H1 (cell line): ENCODE measurements around the gene DIABLO. TPM values are rescaled to one million over a fixed set of nuclear protein-coding genes. Genes with fewer than 3 reads are reported as not detected.
A peak's percentile ranks its signal among the peaks of the same experiment; 100 is the strongest.

Experiments
- ASH2L ChIP-seq: fragments of 200-600, 300-600 bp; sonication (generic); IDR thresholded peaks from one replicate; pipeline ENCODE4 v1.7.1; 2017; ENCODE audit warnings: low read length
- CBX8 ChIP-seq: fragments of 300-800, 300-1000 bp; sonication (generic); IDR thresholded peaks from 2 replicates; pipeline ENCODE4 v1.7.1; 2016; ENCODE audit warnings: low read depth, low read length, borderline replicate concordance
- CHD2 ChIP-seq: IDR thresholded peaks from 2 replicates; pipeline ENCODE4 v1.6.1; 2012; ENCODE audit warnings: low read length, improper control_type of control experiment
- CREB1 ChIP-seq: IDR thresholded peaks from 2 replicates; pipeline ENCODE4 v1.6.1; 2012; ENCODE audit warnings: inconsistent platforms
- EZH2 ChIP-seq: fragments of 200-600 bp; sonication (generic); IDR thresholded peaks from 2 replicates; pipeline ENCODE4 v1.7.1; 2012; ENCODE audit warnings: low read depth, mild to moderate bottlenecking, moderate library complexity, low read length, inconsistent platforms; ENCODE audit not compliant: severe bottlenecking
- GTF2F1 ChIP-seq: IDR thresholded peaks from 2 replicates; pipeline ENCODE4 v1.6.1; 2012; ENCODE audit warnings: low read depth, low read length, improper control_type of control experiment, borderline replicate concordance
- HDAC6 ChIP-seq: IDR thresholded peaks from one replicate; pipeline ENCODE4 v1.7.1; 2012; ENCODE audit warnings: low read depth, mild to moderate bottlenecking, inconsistent platforms, low read length, moderate library complexity
- JUN ChIP-seq: IDR thresholded peaks from 2 replicates; pipeline ENCODE4 v1.6.1; 2011; ENCODE audit warnings: low read depth, mild to moderate bottlenecking, improper control_type of control experiment, low read length
- MAX ChIP-seq: IDR thresholded peaks from 2 replicates; pipeline ENCODE4 v1.6.1; 2012; ENCODE audit warnings: inconsistent platforms
- POLR2AphosphoS5 ChIP-seq: IDR thresholded peaks from 2 replicates; pipeline ENCODE4 v1.6.1; 2011; ENCODE audit warnings: low read depth, low read length
- POU5F1 ChIP-seq: IDR thresholded peaks from 2 replicates; pipeline ENCODE4 v1.6.1; 2011; ENCODE audit warnings: low read depth, mild to moderate bottlenecking, low read length, moderate library complexity
- RAD21 ChIP-seq, 2 experiments: IDR thresholded peaks in 1 of 2; conservative IDR thresholded peaks in 1 of 2; 2 replicates each; pipeline ENCODE4 v1.6.1; 2011; ENCODE audit warnings: low read depth in 2 of 2, low read length in 2 of 2, improper control_type of control experiment in 1 of 2, inconsistent platforms in 1 of 2, mild to moderate bottlenecking in 1 of 2, moderate library complexity in 1 of 2
- RNF2 ChIP-seq: fragments of 200-900, 300-1000 bp; sonication (generic); IDR thresholded peaks from 2 replicates; pipeline ENCODE4 v1.7.1; 2016; ENCODE audit warnings: borderline replicate concordance, low read depth, mild to moderate bottlenecking, antibody characterized with exemption, low read length; ENCODE audit not compliant: poor library complexity, severe bottlenecking; ENCODE audit errors: missing control alignments
- RXRA ChIP-seq: IDR thresholded peaks from 2 replicates; pipeline ENCODE4 v1.6.1; 2011; ENCODE audit warnings: low read depth, mild to moderate bottlenecking, low read length, moderate library complexity; ENCODE audit not compliant: insufficient read depth
- SIN3A ChIP-seq, 2 experiments: IDR thresholded peaks in 1 of 2; conservative IDR thresholded peaks in 1 of 2; 2 replicates each; pipeline ENCODE4 v1.6.1; 2011 to 2012; ENCODE audit warnings: low read length in 2 of 2, improper control_type of control experiment in 1 of 2, low read depth in 1 of 2, mild to moderate bottlenecking in 1 of 2
- SIX5 ChIP-seq: IDR thresholded peaks from 2 replicates; pipeline ENCODE4 v1.6.1; 2011; ENCODE audit warnings: mild to moderate bottlenecking, low read depth, low read length
- TAF7 ChIP-seq: optimal IDR thresholded peaks from 2 replicates; pipeline ENCODE3; 2011; ENCODE audit warnings: low read depth, mild to moderate bottlenecking, inconsistent platforms, low read length, moderate library complexity, borderline replicate concordance
- TBP ChIP-seq: IDR thresholded peaks from 2 replicates; pipeline ENCODE4 v1.6.1; 2011; ENCODE audit warnings: low read depth, low read length, improper control_type of control experiment
- TCF12 ChIP-seq: IDR thresholded peaks from 2 replicates; pipeline ENCODE4 v1.6.1; 2011; ENCODE audit warnings: low read depth, mild to moderate bottlenecking, low read length
- ZNF274 ChIP-seq: IDR thresholded peaks from 2 replicates; pipeline ENCODE4 v1.7.0; 2012; ENCODE audit warnings: low read length, borderline replicate concordance; ENCODE audit errors: extremely low read depth
- polyA plus RNA-seq, 7 experiments: library from polyadenylated mRNA; depleted of rRNA in 3 of 7; stranded (reverse) in 5 of 7; unstranded in 2 of 7; fragments of >200 nt in 5 of 7; fragments of 200-250 nt in 2 of 7; gene quantifications; 1 replicate in 5 of 7; 2 replicates in 1 of 7; 4 replicates in 1 of 7; pipeline versions ENCODE4 v1.2.1 to v1.2.3, GENCODE V29; 2011 to 2013; ENCODE audit warnings: missing spikeins in 2 of 7, mixed read lengths in 2 of 7
- total RNA-seq: library from RNA; stranded (reverse); fragmentation: NEBNext Ultra II Directional; extraction: Animal tissue kit (Norgen Biotek cat#: 25700); gene quantifications from 2 replicates; pipeline ENCODE4 v1.2.1, GENCODE V29; 2021
- TF ChIP-seq, protein P1 (sequence below), 3 experiments: IDR thresholded peaks; 1 replicate in 2 of 3; 2 replicates in 1 of 3; pipeline versions ENCODE4 v1.5.1 to v1.6.1; 2011; ENCODE audit warnings: low read length in 3 of 3, mild to moderate bottlenecking in 3 of 3, inconsistent platforms in 2 of 3, low read depth in 1 of 3, moderate library complexity in 1 of 3; ENCODE audit not compliant: insufficient read depth in 1 of 3; ENCODE audit errors: control extremely low read depth in 1 of 3

DIABLO gene
- total and polyA plus RNA-seq, 2 of the 8 experiments (the other 6 are each of a cell fraction or from before 2014, with no cell fraction given): 65.2 to 68.3 TPM

DNA sequence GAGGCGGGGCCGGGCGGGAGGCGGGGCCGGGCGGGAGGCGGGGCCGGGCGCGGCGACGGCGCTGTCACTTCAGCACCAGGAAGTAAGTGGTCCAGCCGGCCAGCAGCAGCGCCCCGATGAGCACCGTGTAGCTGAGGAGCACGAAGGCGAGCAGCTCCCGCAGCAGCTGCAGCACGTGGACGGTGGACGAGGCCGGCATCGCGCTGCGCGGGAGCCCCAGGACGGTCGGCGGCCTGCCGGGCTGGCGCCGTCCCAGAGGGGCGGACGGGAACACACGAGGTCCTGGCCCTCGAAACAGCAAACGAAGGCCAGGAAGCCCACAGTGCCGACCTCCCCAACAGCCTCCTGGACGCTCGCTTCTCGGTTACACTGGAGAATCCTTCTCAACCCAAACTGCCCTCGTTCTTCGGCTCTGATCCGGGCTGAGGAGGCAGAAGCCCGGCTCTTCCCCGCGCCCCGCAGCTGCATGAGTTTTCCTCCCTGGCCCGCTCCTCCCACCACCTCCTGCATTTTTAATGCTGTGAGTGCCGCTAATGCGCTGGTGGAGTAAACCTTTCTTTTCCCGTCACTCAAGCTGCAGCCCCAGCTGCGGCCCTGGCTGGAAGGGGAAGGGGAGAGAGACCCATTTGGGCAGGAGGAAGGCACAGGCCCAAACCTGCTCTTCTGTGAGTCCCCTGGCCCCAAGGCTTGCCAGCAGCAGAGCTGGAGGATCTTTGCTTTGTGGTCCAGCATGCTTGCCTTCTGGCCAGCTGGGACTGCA, 694 bp upstream of the DIABLO start (continued):
- TF ChIP-seq, protein P1, sequence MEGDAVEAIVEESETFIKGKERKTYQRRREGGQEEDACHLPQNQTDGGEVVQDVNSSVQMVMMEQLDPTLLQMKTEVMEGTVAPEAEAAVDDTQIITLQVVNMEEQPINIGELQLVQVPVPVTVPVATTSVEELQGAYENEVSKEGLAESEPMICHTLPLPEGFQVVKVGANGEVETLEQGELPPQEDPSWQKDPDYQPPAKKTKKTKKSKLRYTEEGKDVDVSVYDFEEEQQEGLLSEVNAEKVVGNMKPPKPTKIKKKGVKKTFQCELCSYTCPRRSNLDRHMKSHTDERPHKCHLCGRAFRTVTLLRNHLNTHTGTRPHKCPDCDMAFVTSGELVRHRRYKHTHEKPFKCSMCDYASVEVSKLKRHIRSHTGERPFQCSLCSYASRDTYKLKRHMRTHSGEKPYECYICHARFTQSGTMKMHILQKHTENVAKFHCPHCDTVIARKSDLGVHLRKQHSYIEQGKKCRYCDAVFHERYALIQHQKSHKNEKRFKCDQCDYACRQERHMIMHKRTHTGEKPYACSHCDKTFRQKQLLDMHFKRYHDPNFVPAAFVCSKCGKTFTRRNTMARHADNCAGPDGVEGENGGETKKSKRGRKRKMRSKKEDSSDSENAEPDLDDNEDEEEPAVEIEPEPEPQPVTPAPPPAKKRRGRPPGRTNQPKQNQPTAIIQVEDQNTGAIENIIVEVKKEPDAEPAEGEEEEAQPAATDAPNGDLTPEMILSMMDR (IDR thresholded peaks at IDR 0.05; ENCODE audit: control extremely low read depth in 1 of 3, insufficient read depth in 1 of 3, low read depth in 1 of 3, low read length in 3 of 3): no peak
- TF ChIP-seq TBP (no peak), GTF2F1 (peak; percentile 29; the same call in 1 of the 2 replicates), ZNF274 (no peak), ASH2L (peak; percentile 6), TAF7 (no peak), TCF12 (peak; percentile 65; the same call in 1 of the 2 replicates), RXRA (no peak), HDAC6 (no peak), SIN3A (conservative IDR thresholded peaks at IDR 0.05 in 1 of 2, IDR thresholded peaks at IDR 0.05 in 1 of 2; ENCODE audit: low read depth in 1 of 2, low read length in 2 of 2) (peak; percentile 91 to 92; a peak in 3 of 4 replicates), POLR2AphosphoS5 (no peak; the same call in 1 of the 2 replicates), CBX8 (no peak), POU5F1 (no peak), SIX5 (no peak), CHD2 (peak; percentile 13; the same call in 1 of the 2 replicates), JUN (no peak), RAD21 (IDR thresholded peaks at IDR 0.05 in 1 of 2, conservative IDR thresholded peaks at IDR 0.05 in 1 of 2; ENCODE audit: low read depth in 2 of 2, low read length in 2 of 2) (no peak), RNF2 (peak; percentile 38), EZH2 (no peak), MAX (peak; percentile 100), CREB1 (no peak)
